ENCODE measurements around the gene ATP5MC2.

ATP5MC2 gene

DNA sequence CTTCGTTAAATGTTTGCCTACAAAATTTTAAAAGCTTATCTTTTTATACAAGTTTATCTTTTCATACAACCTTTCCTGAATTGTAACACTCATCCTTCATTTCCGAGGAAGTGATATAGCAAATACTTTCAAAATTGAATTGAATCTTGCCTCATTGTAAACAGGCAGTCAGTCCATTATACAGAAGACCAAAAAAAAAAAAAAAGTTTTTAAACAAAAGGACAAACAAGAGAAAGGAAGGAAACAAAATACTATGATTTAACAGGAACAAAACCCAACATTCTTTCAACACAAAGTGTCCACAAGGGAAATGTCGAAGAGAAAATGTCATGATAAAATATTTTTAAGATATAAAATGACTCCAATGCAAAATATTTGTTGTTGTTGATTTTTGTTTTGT lies 58.2 kb downstream of the ATP5MC2 start:
- in situ Hi-C loops (cut with MboI; ENCODE audit: low sequenced_read_pairs) = no loop called here

DNA sequence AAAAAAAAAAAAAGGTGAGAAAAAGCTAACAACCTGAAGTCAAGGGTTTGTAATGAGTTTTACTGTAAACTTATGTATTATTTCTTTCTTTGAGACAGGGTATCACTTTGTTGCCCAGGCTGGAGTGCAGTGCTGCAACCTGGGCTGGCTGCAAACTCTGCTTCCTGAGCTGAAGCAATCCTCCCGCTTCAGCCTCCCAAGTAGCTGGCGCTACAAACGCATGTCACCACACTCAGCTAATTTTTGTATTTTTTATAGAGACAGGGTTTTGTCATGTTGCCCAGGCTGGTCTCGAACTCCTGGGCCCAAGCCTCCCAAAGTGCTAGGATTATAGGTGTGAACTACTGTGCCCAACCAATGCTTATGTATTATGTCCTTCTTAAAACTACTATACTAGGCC lies 58.9 kb downstream of the ATP5MC2 start:
- in situ Hi-C loops (cut with MboI; ENCODE audit: low sequenced_read_pairs) = no loop called here
